Astrocyte of the hippocampus (primary cell): Measurements from ENCODE around the gene HEMK1.

Experiments
- DNase-seq: peaks from one replicate; pipeline ENCODE4 v3.0.0; 2011; ENCODE audit warnings: low read depth, low spot score

The HEMK1 gene

GRCh38 chr3:50542177-50543034 is 26.9 kb upstream of the HEMK1 start:
- peak; percentile 83 for DNase-seq

DNA sequence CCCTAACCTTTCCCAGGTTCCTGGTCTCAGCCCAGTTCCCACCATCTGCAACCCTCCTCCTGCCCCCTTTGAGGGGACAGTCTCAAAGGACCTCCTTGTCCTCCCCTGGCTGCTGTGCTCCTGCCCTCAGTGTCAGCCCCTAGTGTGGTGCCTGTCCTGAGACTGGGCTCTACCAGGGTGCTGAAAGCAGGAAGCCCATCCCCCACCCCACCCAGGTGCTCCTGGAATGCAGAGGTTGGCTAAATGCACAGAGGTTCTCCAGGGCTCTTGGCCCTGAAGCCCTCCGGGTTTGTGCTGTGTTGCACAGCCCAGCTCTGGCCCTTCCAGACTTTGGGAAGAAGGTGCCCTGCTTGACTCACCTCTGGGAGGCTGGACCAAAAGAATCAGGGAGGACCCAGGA is 23.5 kb upstream of the HEMK1 start:
- DNase-seq = no peak

- peak; percentile 59 for DNase-seq
Measured at GRCh38 chr3:50549226-50549625, 20.1 kb upstream of the HEMK1 start.

- DNase-seq = peak; percentile 63
Measured at GRCh38 chr3:50550079-50550736, 19.1 kb upstream of the HEMK1 start.

DNA sequence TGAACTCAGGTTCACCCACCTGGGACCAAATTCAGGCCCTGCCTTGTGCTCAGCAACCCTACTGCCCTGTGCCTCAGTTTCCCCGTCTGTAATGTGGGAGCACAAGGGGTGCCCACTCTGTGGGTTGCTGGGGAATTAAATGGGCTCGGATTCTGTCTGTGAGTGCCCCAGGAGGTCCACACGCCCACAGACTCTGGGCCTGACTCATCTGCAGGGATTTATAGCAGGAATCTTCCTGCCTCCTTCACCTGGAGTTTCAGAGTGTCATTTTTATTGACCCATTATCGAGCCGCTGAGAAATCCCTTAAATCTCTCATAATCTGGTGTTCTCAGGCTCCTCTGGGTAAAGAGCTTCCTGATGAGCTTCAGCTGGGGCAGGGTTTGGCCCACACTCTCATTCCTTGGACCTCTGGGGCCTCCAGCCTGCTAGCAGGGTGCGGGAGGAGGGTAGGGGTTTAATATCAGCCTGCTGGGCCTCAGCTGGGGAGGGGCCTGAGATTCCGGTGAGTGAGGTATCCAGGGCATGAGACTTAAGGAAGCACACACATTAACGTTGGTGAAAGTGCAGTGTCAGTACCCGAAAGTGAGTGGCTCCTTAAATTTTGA is 18.2 kb upstream of the HEMK1 start:
- DNase-seq = no peak

DNA sequence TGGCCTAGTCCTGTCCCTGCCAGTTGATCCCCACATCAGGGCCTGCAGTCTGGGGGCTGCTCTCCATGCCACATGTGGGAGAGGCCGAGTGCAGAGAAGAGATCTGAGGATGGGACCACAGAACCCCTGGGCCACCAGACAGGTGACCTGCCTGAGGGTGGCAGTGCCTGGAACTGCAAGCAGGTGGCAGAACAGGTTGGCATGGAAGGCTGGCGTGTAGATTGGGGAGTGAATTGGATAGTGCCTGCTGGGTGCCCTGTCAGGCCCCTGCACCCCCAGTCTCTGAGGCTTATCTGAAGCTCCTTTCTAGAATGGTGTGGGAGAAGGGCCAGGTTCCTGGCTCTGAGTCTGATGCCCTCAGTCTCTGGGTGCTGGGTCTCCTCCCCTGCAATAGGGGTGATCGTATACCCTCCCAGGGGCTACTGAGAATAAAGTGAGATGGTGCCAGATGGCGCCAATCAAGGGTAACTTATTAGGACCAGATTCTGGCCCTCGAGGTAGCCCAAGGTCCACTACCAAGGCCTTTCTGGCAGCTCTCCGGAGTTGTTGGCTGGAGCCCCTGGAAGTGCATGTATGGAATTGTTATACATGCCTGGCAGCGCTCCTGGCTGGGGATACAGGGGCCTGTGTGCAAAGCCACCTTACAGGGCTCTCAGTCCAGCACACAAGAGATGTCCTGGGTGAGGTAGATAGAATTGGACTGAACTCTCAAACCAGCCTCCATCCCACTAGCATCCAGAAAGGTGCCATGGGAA is 17.5 kb upstream of the HEMK1 start:
- no peak for DNase-seq

DNA sequence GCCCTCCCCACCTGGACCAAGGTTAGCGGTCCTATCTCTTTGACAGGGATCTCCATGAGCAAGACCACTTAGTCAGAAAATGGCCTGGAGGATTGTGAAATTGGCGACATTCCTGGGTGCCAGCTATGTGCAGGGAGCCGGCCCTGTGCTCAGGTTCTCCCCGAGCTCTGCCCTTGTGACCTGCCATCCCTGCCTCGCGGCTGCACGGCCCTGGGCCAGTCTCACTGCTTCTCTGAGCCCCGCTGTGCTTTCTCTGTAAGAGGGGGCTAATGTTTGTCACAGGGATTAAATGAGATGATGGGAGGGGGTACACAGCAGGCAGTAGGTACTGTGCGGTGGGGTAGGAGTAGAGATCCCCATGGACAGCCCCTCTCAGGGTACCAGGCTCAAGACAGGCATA is 16.7 kb upstream of the HEMK1 start:
- no peak for DNase-seq

DNA sequence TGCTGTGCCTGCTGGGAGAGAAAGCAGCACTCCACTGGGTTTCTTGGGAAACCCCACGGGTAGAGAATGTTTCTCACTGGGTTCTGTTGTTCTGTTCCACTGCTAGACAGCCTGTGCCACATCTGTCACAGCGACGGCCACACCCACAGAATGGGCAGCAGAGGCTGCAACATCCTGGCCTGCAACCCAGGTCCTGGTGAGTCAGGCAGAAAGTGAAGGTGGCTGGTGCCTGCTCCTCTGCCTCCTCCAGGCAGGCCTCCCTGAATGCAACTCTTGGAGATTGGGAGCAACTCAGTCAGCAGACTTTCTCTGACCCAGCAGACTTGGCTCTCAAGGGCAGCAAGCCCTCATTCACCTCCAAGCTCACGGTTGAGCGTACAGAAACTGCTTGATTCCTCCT is 14.8 kb upstream of the HEMK1 start:
- no peak for DNase-seq

DNA sequence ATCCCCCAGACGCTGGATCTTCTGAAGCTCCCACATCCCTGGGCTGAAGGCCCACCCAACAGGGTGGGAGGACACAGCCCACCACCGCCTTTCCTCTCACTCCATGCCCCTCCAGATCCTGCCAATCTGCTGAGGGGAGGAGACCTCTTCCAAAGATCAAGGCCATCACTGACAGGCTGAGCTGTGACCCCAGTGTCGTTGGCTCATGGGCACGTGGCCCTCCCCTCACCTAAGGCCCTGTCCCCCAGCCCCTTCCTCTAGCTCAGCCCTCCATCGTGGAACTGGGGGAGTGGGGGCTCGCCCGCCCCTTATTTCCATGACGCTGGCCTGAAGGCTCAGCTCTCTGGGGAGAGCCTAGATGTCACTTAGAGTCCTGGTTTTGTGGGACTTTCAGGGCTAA is 12.2 kb upstream of the HEMK1 start:
- no peak for DNase-seq

DNA sequence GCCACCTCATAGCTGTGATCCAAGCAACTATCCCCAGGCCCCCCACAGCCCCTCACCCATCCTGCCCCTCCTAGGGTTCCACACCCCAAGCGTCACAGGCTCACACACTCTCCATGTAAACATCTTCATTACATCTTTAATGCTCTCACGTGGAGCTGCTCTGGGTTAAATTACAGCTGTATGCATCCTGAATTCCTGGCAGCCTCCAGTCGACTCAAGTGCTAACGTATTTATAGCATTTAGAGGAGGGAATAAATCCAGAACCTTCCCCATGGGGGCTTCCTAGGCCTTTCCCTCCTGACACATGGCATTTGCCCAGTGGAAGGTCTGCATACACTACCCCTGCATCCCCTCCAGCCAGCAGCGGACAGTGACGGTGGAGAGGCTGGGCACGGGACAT is 11.4 kb upstream of the HEMK1 start:
- no peak for DNase-seq

- no peak for DNase-seq
Measured at GRCh38 chr3:50559702-50560101, 9.6 kb upstream of the HEMK1 start.

DNA sequence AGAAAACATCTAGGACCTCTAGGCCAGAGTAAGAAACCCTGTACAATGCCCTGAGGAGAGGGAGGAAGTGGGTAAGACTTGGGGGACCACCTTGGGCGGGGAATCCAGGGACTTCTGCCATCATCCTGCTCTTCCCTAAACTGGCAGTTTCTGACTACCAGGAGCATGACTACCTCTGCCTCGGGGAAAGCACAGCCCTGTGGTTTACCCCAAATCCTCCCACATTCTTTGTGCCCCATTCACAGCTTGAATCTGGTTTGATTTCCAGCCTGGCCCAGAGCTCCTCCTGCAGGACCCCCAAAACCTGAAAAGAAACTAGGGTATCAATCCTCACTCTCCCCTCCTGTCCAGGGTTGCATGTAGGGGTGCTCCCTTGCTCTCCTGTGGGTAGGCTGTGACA is 6.5 kb upstream of the HEMK1 start:
- DNase-seq = peak; percentile 49

GRCh38 chr3:50563867-50564266 is 5.5 kb upstream of the HEMK1 start:
- no peak for DNase-seq

GRCh38 chr3:50564321-50564720 is 5.0 kb upstream of the HEMK1 start:
- DNase-seq = no peak

- no peak for DNase-seq
Measured at GRCh38 chr3:50567011-50567385, 2.3 kb upstream of the HEMK1 start.

- peak; percentile 95 for DNase-seq
Measured at GRCh38 chr3:50567386-50568167, 1.7 kb upstream of the HEMK1 start, which contains the start of gene C3orf18. C3orf18 (minus strand) TSS chr3:50567747; CDS start chr3:50565699, 2,048 bp downstream.

DNA sequence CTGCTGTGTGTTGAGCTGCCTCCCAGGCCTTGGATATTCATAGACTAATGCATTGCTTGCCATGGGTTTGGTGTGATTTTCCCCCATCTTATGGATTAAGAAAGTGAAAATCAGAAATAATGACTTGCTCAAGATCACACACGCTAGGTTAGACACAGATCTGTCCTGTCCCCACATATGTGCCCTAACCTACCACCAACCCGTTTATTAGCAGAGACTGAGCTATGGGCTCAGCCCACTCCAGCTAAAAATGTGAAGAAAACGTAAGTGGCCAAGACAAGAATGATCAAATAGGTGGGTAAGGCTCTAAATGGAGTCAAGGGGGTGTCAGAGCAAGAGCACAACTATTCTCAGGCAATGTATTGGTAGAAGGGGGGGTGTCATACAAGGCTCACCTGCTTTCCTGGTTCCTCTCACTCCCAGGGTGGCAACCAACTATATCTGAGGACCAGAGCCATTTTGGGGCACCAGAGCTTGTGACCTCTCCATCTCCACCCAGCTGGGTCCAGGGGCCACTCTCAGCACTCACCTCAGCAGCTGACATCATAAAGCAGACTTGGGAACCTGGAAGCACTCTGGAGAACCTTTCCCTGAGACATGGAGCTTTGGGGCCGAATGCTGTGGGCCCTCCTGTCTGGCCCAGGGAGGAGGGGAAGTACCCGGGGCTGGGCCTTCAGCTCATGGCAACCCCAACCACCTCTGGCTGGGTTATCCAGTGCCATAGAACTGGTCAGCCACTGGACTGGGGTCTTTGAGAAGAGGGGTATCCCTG is 1.4 kb downstream of the HEMK1 start:
- no peak for DNase-seq

DNA sequence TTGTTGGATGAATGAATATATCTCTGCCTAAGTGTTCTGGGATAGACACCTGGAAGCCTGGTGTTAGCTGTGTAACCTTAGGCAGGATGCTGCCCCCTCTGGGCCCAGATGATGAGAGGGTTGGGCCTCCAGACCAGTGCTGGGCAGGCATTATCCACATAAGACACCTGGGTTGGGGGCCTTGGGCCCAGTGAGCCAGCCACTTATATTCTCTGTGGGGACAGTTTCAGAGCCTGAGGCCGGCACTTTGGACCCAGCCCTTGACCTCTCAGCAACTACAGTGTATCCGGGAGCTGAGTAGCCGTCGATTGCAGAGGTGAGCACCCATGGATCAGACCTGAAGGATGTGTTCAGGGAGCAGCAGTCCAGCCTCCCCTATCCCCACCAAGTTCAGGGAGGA is 2.2 kb downstream of the HEMK1 start:
- no peak for DNase-seq

DNA sequence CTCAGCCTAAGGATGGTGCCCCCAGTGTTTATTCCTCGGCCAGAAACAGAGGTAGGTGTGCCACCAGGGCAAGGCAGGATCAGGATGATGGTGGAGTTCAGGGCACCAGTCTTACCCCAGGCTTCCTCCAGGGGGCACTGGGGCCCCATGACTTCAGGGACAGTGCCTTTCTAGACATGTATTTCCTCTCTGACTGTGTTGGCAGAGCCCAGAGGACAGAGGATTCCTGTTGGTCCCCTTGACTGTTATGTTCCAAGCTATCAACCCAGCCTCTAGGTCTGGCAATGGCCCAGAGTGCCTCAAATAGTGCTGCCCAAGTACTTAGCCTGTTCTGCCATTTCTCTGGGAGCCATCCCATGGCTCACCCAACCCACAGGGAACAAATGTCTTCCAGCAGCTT is 2.8 kb downstream of the HEMK1 start:
- DNase-seq = peak; percentile 80

- DNase-seq = no peak
Measured at GRCh38 chr3:50572801-50573371, 3.6 kb downstream of the HEMK1 start.
